Large intestine (tissue), 12 donors: ENCODE results near the gene INTS11. TPM values are rescaled to one million over a fixed set of nuclear protein-coding genes. Genes with fewer than 3 reads are reported as not detected.
"Not testable (repeated sequence)": the region's sequence is repeated elsewhere in the genome, so short reads cannot be mapped to it uniquely, and the experiment has no call there.

Experiments used
- DNase-seq, 2 donors: peaks; one replicate each; pipeline versions ENCODE4 v3.0.0 to v3.0.0-alpha.2; 2013
- H3K27ac ChIP-seq: one replicate; pipeline ENCODE4 v1.5.1; 2013; ENCODE audit warnings: low read length
- H3K27me3 ChIP-seq: 2 replicates; pipeline ENCODE4 v1.6.1; 2013; ENCODE audit warnings: low read length; ENCODE audit not compliant: control insufficient read depth, insufficient read depth
- H3K36me3 ChIP-seq: 2 replicates; pipeline ENCODE4 v1.6.1; 2013; ENCODE audit warnings: low read length; ENCODE audit not compliant: control insufficient read depth, insufficient read depth
- H3K4me1 ChIP-seq: one replicate; pipeline ENCODE4 v1.6.1; 2013; ENCODE audit warnings: low read length; ENCODE audit not compliant: control insufficient read depth, insufficient read depth
- H3K4me3 ChIP-seq: one replicate; pipeline ENCODE4 v1.5.1; 2013; ENCODE audit warnings: low read length
- H3K9me3 ChIP-seq: one replicate; pipeline ENCODE4 v1.6.1; 2013; ENCODE audit warnings: mild to moderate bottlenecking, low read depth, low read length, moderate library complexity; ENCODE audit not compliant: control insufficient read depth
- WGBS: methylation state at CpG from one replicate; pipeline ENCODE4 v1.1.5; 2013; ENCODE audit warnings: low lambda C conversion rate; ENCODE audit not compliant: insufficient coverage; 5-methylcytosine and 5-hydroxymethylcytosine counted together
- long read RNA-seq, 11 donors: transcript quantifications; one replicate each; lab custom pipeline, GENCODE V29; 2026
- polyA plus RNA-seq: library from polyadenylated mRNA; unstranded; fragments of 120-200 nt; gene quantifications from one replicate; pipeline ENCODE4 v1.2.1, GENCODE V29; 2013

The INTS11 gene
- polyA plus RNA-seq: 147 TPM
- long read RNA-seq, donor 1, transcript INTS11-205 (4 exons, 1,104 nt): minor isoform, 5 of 17 reads
- long read RNA-seq, donor 1, transcript INTS11-208 (17 exons, 2,148 nt): major isoform, 9 of 17 reads
- long read RNA-seq, donor 1, partial matches to known transcripts: 0 of 17 reads
- long read RNA-seq, donor 1, other reads (novel, unspliced or antisense): 0 of 17 reads
- long read RNA-seq, donor 2, transcript INTS11-205 (4 exons, 1,104 nt): minor isoform, 7 of 24 reads
- long read RNA-seq, donor 2, transcript INTS11-208 (17 exons, 2,148 nt): major isoform, 8 of 24 reads
- long read RNA-seq, donor 2, partial matches to known transcripts: 0 of 24 reads
- long read RNA-seq, donor 2, other reads (novel, unspliced or antisense): 0 of 24 reads
- long read RNA-seq, donor 3: 0 reads
- long read RNA-seq, donor 4, partial matches to known transcripts: 0 of 1 reads
- long read RNA-seq, donor 4, other reads (novel, unspliced or antisense): 0 of 1 reads
- long read RNA-seq, donor 5, transcript INTS11-205 (4 exons, 1,104 nt): major isoform, 7 of 14 reads
- long read RNA-seq, donor 5, partial matches to known transcripts: 0 of 14 reads
- long read RNA-seq, donor 5, other reads (novel, unspliced or antisense): 0 of 14 reads
- long read RNA-seq, donor 6, transcript INTS11-208 (17 exons, 2,148 nt): major isoform, 12 of 23 reads
- long read RNA-seq, donor 6, transcript INTS11-205 (4 exons, 1,104 nt): minor isoform, 8 of 23 reads
- long read RNA-seq, donor 6, partial matches to known transcripts: 0 of 23 reads
- long read RNA-seq, donor 6, other reads (novel, unspliced or antisense): 0 of 23 reads
- long read RNA-seq, donor 7, partial matches to known transcripts: 0 of 6 reads
- long read RNA-seq, donor 7, other reads (novel, unspliced or antisense): 0 of 6 reads
- long read RNA-seq, donor 8, transcript INTS11-208 (17 exons, 2,148 nt): major isoform, 13 of 20 reads
- long read RNA-seq, donor 8, partial matches to known transcripts: 0 of 20 reads
- long read RNA-seq, donor 8, other reads (novel, unspliced or antisense): 0 of 20 reads
- long read RNA-seq, donor 9, partial matches to known transcripts: 0 of 11 reads
- long read RNA-seq, donor 9, other reads (novel, unspliced or antisense): 0 of 11 reads
- long read RNA-seq, donor 10, transcript INTS11-208 (17 exons, 2,148 nt): major isoform, 9 of 13 reads
- long read RNA-seq, donor 10, partial matches to known transcripts: 0 of 13 reads
- long read RNA-seq, donor 10, other reads (novel, unspliced or antisense): 0 of 13 reads
- long read RNA-seq, donor 11, transcript INTS11-205 (4 exons, 1,104 nt): minor isoform, 5 of 23 reads
- long read RNA-seq, donor 11, transcript INTS11-208 (17 exons, 2,148 nt): major isoform, 15 of 23 reads
- long read RNA-seq, donor 11, partial matches to known transcripts: 0 of 23 reads
- long read RNA-seq, donor 11, other reads (novel, unspliced or antisense): 0 of 23 reads

GRCh38 chr1:1324524-1325287 lies at the start of gene INTS11, which contains the start of gene CPTP:
TSS of gene INTS11 (minus strand) at chr1:1324660. CDS start at chr1:1324608, 52 bp downstream.
TSS of gene CPTP (plus strand) at chr1:1324802. CDS start at chr1:1326911, 2,109 bp downstream.
- Histone ChIP-seq H3K27ac (peak within 1 kb of the TSS; percentile 69), H3K9me3 (no peaks in the 10 kb centered on the region), H3K36me3 (peaks cover 48% of the 10 kb centered on the region), H3K4me3 (peak within 1 kb of the TSS; percentile 79), H3K4me1 (peaks cover 17% of the 10 kb centered on the region), H3K27me3 (no peaks in the 10 kb centered on the region)
- peak; percentile 92 to 94 for DNase-seq
- no CpG with 5 or more reads among the region's 84 CpGs for WGBS

- Histone ChIP-seq H3K27ac (no peak overlapping the region), H3K36me3 (peaks cover 15% of the 10 kb centered on the region), H3K4me1 (peaks cover 34% of the 10 kb centered on the region), H3K27me3 (no peaks in the 10 kb centered on the region), H3K4me3 (peak overlapping the region; percentile 98), H3K9me3 (no peaks in the 10 kb centered on the region)
- WGBS: no CpG with 5 or more reads among the region's 52 CpGs
- no peak for DNase-seq
Observed at GRCh38 chr1:1373815-1374588, 49.5 kb upstream of the INTS11 start.

GRCh38 chr1:1373051-1373814 lies 48.8 kb upstream of the INTS11 start:
- Histone ChIP-seq H3K27me3 (no peaks in the 10 kb centered on the region), H3K27ac (no peak overlapping the region), H3K4me3 (peak overlapping the region; percentile 98), H3K4me1 (peaks cover 34% of the 10 kb centered on the region), H3K36me3 (peaks cover 15% of the 10 kb centered on the region), H3K9me3 (no peaks in the 10 kb centered on the region)
- 90% methylated on average over 2 of the region's 26 CpGs for WGBS
- no peak for DNase-seq

- Histone ChIP-seq H3K27ac (no peak overlapping the region), H3K4me1 (peaks cover 34% of the 10 kb centered on the region), H3K27me3 (no peaks in the 10 kb centered on the region), H3K9me3 (peaks cover 5% of the 10 kb centered on the region), H3K36me3 (peaks cover 15% of the 10 kb centered on the region), H3K4me3 (no peak overlapping the region)
- peak in 1 of 2 donors; percentile 62 for DNase-seq
- no CpG with 5 or more reads among the region's 26 CpGs for WGBS
Observed at GRCh38 chr1:1371746-1372711, 47.6 kb upstream of the INTS11 start.

- H3K27ac ChIP-seq: no peak overlapping the region
- peaks cover 12% of the 10 kb centered on the region for H3K9me3 ChIP-seq
- no peaks in the 10 kb centered on the region for H3K27me3 ChIP-seq
- no CpG with 5 or more reads among the region's 12 CpGs for WGBS
- peaks cover 34% of the 10 kb centered on the region for H3K4me1 ChIP-seq
- DNase-seq: no peak
- H3K4me3 ChIP-seq: no peak overlapping the region
- peaks cover 15% of the 10 kb centered on the region for H3K36me3 ChIP-seq
Observed at GRCh38 chr1:1371364-1371745, 46.9 kb upstream of the INTS11 start.

GRCh38 chr1:1370771-1371300 lies 46.4 kb upstream of the INTS11 start:
- no CpG with 5 or more reads among the region's 16 CpGs for WGBS
- no peaks in the 10 kb centered on the region for H3K27me3 ChIP-seq
- H3K4me3 ChIP-seq: no peak overlapping the region
- H3K36me3 ChIP-seq: peaks cover 15% of the 10 kb centered on the region
- no peak for DNase-seq
- no peak overlapping the region for H3K27ac ChIP-seq
- peaks cover 30% of the 10 kb centered on the region for H3K4me1 ChIP-seq
- peaks cover 17% of the 10 kb centered on the region for H3K9me3 ChIP-seq

- DNase-seq, H3K27ac ChIP-seq, H3K27me3 ChIP-seq, H3K4me3 ChIP-seq: not testable (repeated sequence)
- Histone ChIP-seq H3K9me3 (peaks cover 17% of the 10 kb centered on the region), H3K4me1 (peaks cover 28% of the 10 kb centered on the region), H3K36me3 (peaks cover 15% of the 10 kb centered on the region)
- WGBS: no CpG with 5 or more reads among the region's 14 CpGs
Observed at GRCh38 chr1:1370094-1370493, 45.6 kb upstream of the INTS11 start.
